ENCODE measurements around the gene CFAP97. TPM values are rescaled to one million over a fixed set of nuclear protein-coding genes. Genes with fewer than 3 reads are reported as not detected.

CFAP97 gene
- total and polyA plus RNA-seq, 8 donors = 4.8 to 39.8 (median 14.9) TPM

DNA sequence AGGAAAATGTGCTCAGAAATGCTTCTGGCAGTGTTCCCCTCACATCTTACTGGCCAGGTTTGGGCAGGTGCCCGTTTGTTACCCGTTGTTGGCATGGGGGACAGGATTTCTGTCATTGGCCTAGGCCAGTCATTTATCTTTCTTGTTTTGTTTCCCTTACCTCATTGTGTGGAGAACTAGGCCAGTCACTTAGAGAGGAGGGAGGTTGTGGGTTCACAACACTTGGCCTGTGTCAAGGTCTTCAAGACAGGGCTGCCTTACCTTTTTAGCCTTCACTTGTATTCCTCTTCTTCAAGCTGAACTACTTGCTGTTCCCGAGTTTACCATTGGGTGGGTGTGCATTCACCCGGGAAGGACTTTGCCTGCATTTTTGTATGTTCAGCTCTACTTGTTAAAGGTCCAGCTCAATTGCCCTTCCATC lies 23.3 kb upstream of the CFAP97 start:
- 18 to 41% (median 21%) methylated on average over 4 of the region's 4 CpGs for WGBS, 5 donors
- TF ChIP-seq, protein P1, sequence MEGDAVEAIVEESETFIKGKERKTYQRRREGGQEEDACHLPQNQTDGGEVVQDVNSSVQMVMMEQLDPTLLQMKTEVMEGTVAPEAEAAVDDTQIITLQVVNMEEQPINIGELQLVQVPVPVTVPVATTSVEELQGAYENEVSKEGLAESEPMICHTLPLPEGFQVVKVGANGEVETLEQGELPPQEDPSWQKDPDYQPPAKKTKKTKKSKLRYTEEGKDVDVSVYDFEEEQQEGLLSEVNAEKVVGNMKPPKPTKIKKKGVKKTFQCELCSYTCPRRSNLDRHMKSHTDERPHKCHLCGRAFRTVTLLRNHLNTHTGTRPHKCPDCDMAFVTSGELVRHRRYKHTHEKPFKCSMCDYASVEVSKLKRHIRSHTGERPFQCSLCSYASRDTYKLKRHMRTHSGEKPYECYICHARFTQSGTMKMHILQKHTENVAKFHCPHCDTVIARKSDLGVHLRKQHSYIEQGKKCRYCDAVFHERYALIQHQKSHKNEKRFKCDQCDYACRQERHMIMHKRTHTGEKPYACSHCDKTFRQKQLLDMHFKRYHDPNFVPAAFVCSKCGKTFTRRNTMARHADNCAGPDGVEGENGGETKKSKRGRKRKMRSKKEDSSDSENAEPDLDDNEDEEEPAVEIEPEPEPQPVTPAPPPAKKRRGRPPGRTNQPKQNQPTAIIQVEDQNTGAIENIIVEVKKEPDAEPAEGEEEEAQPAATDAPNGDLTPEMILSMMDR (IDR thresholded peaks at IDR 0.05) = no peak
- no peak for TF ChIP-seq EP300 (IDR thresholded peaks at IDR 0.05)
- TF ChIP-seq POLR2A (IDR thresholded peaks at IDR 0.05) = no peak
- no peak for TF ChIP-seq POLR2AphosphoS5 (IDR thresholded peaks at IDR 0.05)
- Histone ChIP-seq H3K4me1 (peaks cover 0 to 18% (median 7%) of the 10 kb centered on the region in 4 donors), H3K27ac (peak overlapping the region in 1 of 5 donors; percentile 16), H3K9me3 (no peaks in the 10 kb centered on the region), H3K4me3 (no peak overlapping the region), H3K36me3 (no peaks in the 10 kb centered on the region), H3K27me3 (no peaks in the 10 kb centered on the region)
- peak in 1 of 2 donors; percentile 59 for DNase-seq
- intact Hi-C loops (cut with DNase I; ENCODE audit: low total_unique reads) = no loop called here

DNA sequence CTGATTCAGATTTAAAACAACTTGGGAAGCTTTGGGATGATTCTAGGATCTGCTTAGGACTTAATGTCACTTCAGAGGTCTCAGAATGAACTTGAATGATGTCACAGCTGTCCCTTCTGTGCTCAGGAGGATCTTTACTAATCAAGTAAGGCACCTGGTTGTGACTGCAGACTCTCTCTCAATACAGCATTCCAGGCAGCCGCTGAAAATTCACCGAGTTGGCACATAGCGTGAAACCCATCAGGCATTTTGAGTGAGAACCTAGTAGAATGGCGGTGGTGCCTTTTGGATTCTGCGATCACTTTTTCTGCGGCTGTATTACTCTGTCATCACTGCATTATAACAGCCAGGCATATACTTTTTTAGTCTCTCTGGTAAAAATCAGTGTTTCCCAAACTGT lies 22.1 kb upstream of the CFAP97 start:
- Histone ChIP-seq H3K9me3 (no peaks in the 10 kb centered on the region), H3K27ac (no peak overlapping the region), H3K4me3 (no peak overlapping the region), H3K27me3 (no peaks in the 10 kb centered on the region), H3K36me3 (no peaks in the 10 kb centered on the region), H3K4me1 (peaks cover 0 to 18% (median 10%) of the 10 kb centered on the region in 4 donors)
- intact Hi-C loops (cut with DNase I; ENCODE audit: low total_unique reads) = no loop called here
- 94 to 98% (median 98%) methylated on average over 6 of the region's 6 CpGs for WGBS, 5 donors
- TF ChIP-seq, protein P1 (IDR thresholded peaks at IDR 0.05) = no peak
- TF ChIP-seq EP300 (IDR thresholded peaks at IDR 0.05) = no peak
- TF ChIP-seq POLR2A (IDR thresholded peaks at IDR 0.05) = no peak
- TF ChIP-seq POLR2AphosphoS5 (IDR thresholded peaks at IDR 0.05) = no peak
- DNase-seq = no peak

DNA sequence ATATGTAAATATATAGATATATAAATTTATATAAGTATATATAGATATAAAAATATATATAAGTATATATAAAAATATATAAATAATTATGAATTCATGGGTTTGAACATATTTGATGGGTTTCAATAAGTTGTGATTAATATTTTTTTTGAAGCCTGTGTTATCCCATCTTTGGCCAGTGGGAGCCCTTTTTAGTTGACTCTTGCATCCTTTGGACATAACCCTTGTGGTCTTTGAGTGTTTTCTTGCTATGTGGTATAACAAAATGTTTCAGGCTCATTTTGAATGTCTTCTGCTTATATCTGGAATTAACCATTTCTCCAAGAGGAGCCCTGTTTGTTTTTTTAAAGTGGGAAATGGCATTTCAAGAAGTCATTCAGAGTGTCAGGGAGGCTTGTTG lies 20.8 kb upstream of the CFAP97 start:
- H3K4me1 ChIP-seq = peaks cover 0 to 26% (median 13%) of the 10 kb centered on the region in 4 donors
- TF ChIP-seq, protein P1 (IDR thresholded peaks at IDR 0.05) = peak in 1 of 7 experiments; percentile 15
- no peak for TF ChIP-seq POLR2A (IDR thresholded peaks at IDR 0.05)
- intact Hi-C loops (cut with DNase I; ENCODE audit: low total_unique reads) = no loop called here
- no peak overlapping the region for H3K4me3 ChIP-seq
- H3K9me3 ChIP-seq = no peaks in the 10 kb centered on the region
- no peaks in the 10 kb centered on the region for H3K36me3 ChIP-seq
- no peak overlapping the region for H3K27ac ChIP-seq
- DNase-seq = no peak
- H3K27me3 ChIP-seq = no peaks in the 10 kb centered on the region

DNA sequence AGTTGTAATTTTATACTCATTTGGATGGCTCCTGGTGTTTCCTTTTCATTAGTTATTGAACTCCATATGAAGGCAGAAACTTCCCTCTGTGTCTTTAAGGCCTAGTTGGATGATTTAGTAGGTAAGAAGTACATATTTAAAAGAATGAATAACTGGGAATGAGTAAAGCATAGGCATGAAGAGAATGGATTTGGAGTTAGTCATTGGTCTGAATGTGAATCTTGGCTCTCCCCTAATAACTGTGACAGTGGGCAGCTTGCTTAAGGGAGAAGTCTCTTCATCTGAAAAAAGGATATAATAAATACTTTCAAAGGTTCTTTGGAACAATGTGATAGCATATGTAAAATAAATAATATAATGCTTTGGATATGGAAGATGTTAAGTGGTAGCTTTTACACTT lies 18.8 kb upstream of the CFAP97 start:
- Histone ChIP-seq H3K36me3 (no peaks in the 10 kb centered on the region), H3K27ac (no peak overlapping the region), H3K4me1 (peaks cover 0 to 29% (median 15%) of the 10 kb centered on the region in 4 donors), H3K27me3 (no peaks in the 10 kb centered on the region), H3K9me3 (no peaks in the 10 kb centered on the region), H3K4me3 (no peak overlapping the region)
- no peak for DNase-seq
- TF ChIP-seq POLR2A (IDR thresholded peaks at IDR 0.05) (no peak), EP300 (IDR thresholded peaks at IDR 0.05) (no peak), POLR2AphosphoS5 (IDR thresholded peaks at IDR 0.05) (no peak)
- TF ChIP-seq, protein P1 (IDR thresholded peaks at IDR 0.05) = no peak
- intact Hi-C loops (cut with DNase I; ENCODE audit: low total_unique reads) = no loop called here

All from stomach (tissue), 9 donors.